GM12874 (cell line): ENCODE results near the gene COL5A1.

Experiments used
- CTCF ChIP-seq: IDR thresholded peaks from 2 replicates; pipeline ENCODE4 v1.5.1; 2011; ENCODE audit warnings: low read depth, mild to moderate bottlenecking, control low read depth, low read length, moderate library complexity; ENCODE audit not compliant: insufficient read depth

The COL5A1 gene

GRCh38 chr9:134841180-134841904 is 199.7 kb downstream of the COL5A1 start:
- TF ChIP-seq CTCF, result no peak

- TF ChIP-seq CTCF, result no peak
These were observed 200.7 kb downstream of the COL5A1 start for GRCh38 chr9:134842321-134842720.

GRCh38 chr9:134843740-134844139 is 202.1 kb downstream of the COL5A1 start:
- TF ChIP-seq CTCF, result no peak

GRCh38 chr9:134844821-134845220 is 203.2 kb downstream of the COL5A1 start:
- TF ChIP-seq CTCF, result no peak

GRCh38 chr9:134846187-134846586 is 204.6 kb downstream of the COL5A1 start:
- TF ChIP-seq CTCF, result no peak

GRCh38 chr9:134846699-134847098 is 205.1 kb downstream of the COL5A1 start:
- TF ChIP-seq CTCF, result no peak

GRCh38 chr9:134847138-134847537 is 205.5 kb downstream of the COL5A1 start:
- TF ChIP-seq CTCF, result no peak
